CMK (cell line): ENCODE data around the gene NUDCD3.
"Not testable (repeated sequence)": the region's sequence is repeated elsewhere in the genome, so short reads cannot be mapped to it uniquely, and the experiment has no call there.

Source experiments
- DNase-seq: peaks from one replicate; pipeline ENCODE4 v3.0.0-alpha.2; 2010; ENCODE audit warnings: low read depth

The NUDCD3 gene

GRCh38 chr7:44517175-44517574 is 26.7 kb upstream of the NUDCD3 start:
- no peak for DNase-seq

- DNase-seq: no peak
These were observed 25.3 kb upstream of the NUDCD3 start for GRCh38 chr7:44515590-44516268.

GRCh38 chr7:44512736-44513135 is 22.3 kb upstream of the NUDCD3 start:
- DNase-seq: no peak

- DNase-seq: no peak
These were observed 21.5 kb upstream of the NUDCD3 start for GRCh38 chr7:44511863-44512468.

DNA sequence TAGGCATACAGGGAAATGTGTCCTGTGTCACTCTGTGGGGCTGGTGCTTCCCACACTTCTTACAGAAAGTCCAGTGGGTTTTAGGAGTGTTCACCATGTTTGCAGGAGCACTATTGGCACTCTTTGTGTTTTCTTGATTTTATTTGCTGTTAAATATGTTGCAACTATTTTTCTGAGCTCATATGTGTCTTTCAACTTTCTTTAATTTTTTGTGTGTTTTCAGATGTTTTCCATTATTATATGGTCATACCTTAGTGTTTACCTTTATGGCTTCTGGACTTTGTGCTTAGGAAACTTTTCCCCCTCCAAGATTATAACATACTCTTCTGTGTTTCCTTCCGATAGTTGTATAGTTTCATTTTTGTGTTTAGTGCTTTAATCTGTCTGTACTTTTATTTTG is 20.8 kb upstream of the NUDCD3 start:
- DNase-seq: no peak

DNA sequence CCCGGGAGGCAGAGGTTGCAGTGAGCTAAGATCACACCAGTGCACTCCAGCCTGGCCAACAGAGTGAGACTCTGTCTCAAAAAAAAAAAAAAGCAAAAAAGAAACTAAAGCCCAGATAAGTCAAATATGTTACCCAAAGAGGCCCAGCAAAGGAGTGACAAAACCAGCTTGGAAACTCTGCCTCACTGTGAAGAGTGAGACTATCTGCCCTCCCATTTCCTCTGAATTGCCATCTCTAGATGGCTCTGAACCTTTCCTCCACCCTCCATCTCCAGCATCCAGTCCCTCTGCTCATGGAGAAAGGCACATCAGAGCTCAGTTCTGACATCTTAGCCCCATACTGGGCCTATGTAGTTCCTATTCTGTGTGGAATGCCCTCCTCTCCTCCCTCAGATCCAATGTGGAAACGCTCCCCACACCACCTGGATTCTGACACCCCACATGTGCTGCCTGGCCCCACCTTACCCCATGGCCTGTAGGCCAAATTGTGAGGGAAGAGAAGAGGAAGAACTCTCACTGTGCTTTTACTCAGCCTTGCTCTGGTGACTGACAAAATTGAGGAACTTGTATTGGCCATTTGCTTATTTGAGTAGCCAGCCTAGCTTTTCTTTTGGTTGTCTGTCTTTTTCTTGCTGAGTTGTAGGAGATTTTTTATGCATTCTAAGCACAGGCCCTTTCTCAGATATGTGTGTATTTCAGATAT is 18.0 kb upstream of the NUDCD3 start:
- no peak for DNase-seq

DNA sequence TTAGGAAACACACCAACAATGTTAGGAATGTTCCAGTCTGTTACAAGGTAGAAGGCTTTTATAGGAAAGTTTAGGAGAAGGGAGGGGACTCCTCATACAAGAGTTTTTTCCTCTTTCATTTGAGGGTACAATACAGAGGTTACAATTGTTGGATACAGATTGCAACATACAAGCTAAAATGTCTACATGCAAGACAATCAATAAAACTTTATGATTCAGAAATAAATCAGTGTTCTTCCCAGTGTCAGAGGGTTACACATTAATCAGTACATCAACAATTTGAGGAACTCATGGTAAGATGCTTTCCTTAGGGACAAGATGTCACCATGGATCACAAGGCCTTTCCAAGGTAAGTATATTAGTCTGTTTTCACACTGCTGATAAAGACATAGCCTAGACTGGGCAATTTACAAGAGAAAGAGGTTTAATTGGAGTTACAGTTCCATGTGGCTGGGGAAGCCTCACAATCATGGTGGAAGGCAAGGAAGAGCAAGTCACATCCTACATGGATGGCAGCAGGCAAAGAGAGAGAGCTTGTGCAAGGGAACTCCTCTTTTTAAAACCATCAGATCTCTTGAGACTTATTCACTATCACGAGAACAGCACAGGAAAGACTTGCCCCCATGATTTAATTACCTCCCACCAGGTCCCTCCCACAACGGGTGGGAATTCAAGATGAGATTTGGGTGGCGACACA is 16.3 kb upstream of the NUDCD3 start:
- not testable (repeated sequence) for DNase-seq

- DNase-seq: no peak
These were observed 15.1 kb upstream of the NUDCD3 start for GRCh38 chr7:44505595-44505994.

GRCh38 chr7:44498230-44498954 is 7.9 kb upstream of the NUDCD3 start:
- no peak for DNase-seq

GRCh38 chr7:44497155-44498027 is 6.9 kb upstream of the NUDCD3 start:
- no peak for DNase-seq

DNA sequence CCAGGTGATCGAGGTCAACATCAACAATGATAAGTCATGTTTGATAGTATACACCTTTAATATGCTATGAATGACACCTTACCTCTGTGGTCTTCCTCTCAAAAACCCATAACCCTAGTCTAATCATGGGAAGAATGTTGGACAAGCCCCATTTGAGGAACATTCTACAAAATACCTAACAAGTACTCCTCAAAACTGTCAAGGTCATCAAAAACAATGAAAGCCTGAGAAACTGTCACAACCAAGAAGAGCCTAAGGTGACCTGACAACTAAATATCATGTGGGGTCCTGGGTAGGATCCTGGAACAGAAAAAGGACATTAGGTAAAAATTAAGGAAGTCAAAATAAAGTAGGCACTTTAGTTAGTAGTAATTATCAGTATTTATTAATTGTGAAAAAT is 5.9 kb upstream of the NUDCD3 start:
- DNase-seq: no peak

- no peak for DNase-seq
These were observed 4.5 kb upstream of the NUDCD3 start for GRCh38 chr7:44494960-44495359.

- no peak for DNase-seq
These were observed 771 bp upstream of the NUDCD3 start for GRCh38 chr7:44491229-44491628.

DNA sequence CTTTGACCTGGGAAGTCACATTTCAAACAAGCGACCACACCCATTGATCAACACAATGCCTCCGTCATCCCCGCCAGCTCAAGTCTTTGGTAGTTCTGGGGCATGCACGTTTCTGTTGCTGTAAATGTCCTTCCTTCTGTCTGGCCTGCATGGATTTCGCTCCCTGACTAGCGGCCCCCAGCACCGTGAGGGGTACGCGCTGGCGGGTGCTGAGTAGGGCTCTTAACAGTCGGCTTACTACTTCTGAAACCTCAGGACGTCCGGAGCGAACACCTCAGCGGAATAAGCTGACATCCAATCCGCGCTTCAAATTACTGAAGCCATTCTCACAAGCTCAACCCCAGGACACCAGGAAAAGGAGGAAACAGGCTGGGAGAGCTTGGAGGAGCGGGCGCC is 505 bp downstream of the NUDCD3 start:
- DNase-seq: peak; percentile 9

GRCh38 chr7:44488955-44489354 is 1.5 kb downstream of the NUDCD3 start:
- DNase-seq: no peak

- DNase-seq: no peak
These were observed 3.8 kb downstream of the NUDCD3 start for GRCh38 chr7:44486693-44487092.

DNA sequence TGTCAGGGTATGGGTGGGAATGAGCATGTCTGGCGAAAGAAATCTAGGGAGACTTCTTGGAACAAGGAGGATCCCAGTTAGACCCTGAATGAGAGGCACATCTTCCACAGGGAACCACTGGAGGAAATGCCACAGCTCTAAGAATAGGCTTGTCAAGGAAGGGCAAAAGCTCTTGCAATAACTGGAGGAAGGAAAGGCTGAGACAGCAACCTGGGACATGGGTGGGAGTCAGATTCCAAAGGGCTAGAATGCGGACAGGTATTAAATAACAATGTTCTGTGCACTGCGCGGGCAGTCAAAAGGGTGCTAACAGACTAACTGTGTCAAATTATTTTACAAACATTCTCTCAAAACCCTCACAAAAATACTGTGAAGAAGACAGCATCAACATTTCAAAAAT is 4.5 kb downstream of the NUDCD3 start:
- no peak for DNase-seq

- no peak for DNase-seq
These were observed 5.8 kb downstream of the NUDCD3 start for GRCh38 chr7:44484482-44485313.

DNA sequence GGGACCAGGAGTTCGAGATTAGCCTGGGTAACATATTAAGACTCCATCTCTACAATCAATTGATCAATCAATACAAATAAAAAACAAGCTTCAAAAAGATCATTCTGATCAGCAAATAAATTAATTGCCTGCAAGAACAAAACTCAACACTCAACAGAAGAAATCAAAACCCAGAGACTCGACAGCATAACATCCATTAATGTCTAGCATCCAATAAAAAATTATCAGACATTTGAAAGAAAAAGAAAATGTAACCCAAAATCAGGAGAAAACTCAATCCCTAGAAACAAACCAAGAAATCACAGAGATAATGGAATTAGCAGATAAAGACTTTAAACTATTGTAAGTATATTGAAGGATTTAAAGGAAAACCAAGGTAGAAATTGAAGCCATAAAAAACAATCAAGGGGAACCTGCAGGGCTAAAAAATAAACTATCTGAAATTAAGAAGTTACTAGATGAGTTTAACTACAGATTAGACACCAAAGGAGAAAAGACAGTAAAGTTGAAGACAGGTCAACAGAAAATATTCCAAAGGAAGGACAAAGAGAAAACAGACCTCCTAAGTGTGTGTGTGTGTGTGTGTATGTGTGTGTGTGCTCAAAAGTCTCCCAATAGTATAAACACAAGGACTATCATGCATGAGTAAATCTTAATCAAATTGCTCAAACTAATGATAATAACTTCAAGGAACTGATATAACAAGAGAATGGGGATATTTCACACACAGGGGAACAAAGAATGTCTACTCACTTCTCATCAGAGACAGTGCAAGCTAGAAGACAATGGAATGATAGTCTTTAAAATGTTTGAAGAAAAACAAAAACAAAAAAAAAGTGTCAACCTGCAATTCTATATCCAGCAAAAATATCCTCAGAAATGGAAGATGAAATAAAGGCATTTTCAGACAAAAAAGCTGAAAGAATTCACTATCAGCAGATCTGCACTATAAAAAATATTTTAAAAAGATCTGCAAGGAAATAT is 7.7 kb downstream of the NUDCD3 start:
- DNase-seq: no peak
